K562 (cell line): ENCODE results near the gene PPTC7. TPM values are rescaled to one million over a fixed set of nuclear protein-coding genes. Genes with fewer than 3 reads are reported as not detected.

Source experiments
- CHD4 ChIP-seq: fragments of 200-600 bp; sonication (generic); IDR thresholded peaks from 3 replicates; pipeline ENCODE4 v1.6.1; 2012; ENCODE audit warnings: low read depth, mild to moderate bottlenecking, mixed read lengths, low read length, inconsistent platforms; ENCODE audit not compliant: insufficient read depth, insufficient replicate concordance, poor library complexity, severe bottlenecking
- CREBBP ChIP-seq: IDR thresholded peaks from one replicate; pipeline ENCODE4 v1.6.1; 2012; ENCODE audit warnings: low read depth, mild to moderate bottlenecking, control low read depth, inconsistent platforms, low read length
- FOXJ2 ChIP-seq: fragments of 200-800 bp; sonication (Bioruptor generic); IDR thresholded peaks from 2 replicates; pipeline ENCODE4 v1.6.1; 2016; ENCODE audit warnings: missing genetic modification characterization, missing compliant biosample characterization
- HNRNPK ChIP-seq: fragments of 200-400 bp; formaldehyde crosslinking; IDR thresholded peaks from one replicate; pipeline ENCODE4 v1.6.1; 2018; ENCODE audit warnings: mild to moderate bottlenecking, low read depth, low read length; ENCODE audit not compliant: poor library complexity, severe bottlenecking
- MEIS2 ChIP-seq: fragments of 450-650 bp; IDR thresholded peaks from 2 replicates; pipeline ENCODE4 v1.6.1; 2014; ENCODE audit warnings: mild to moderate bottlenecking; ENCODE audit not compliant: partially characterized antibody
- PCBP1 ChIP-seq: fragments of 200-400 bp; formaldehyde crosslinking; IDR thresholded peaks from 2 replicates; pipeline ENCODE4 v1.6.1; 2018; ENCODE audit warnings: mild to moderate bottlenecking, low read depth, low read length; ENCODE audit not compliant: poor library complexity, severe bottlenecking
- RFX7 ChIP-seq: fragments of 250-450 bp; sonication (Bioruptor Pico); IDR thresholded peaks from 2 replicates; pipeline ENCODE4 v1.5.1; 2021; ENCODE audit warnings: mild to moderate bottlenecking
- SUPT5H ChIP-seq: fragments of 450-650 bp; IDR thresholded peaks from 2 replicates; pipeline ENCODE4 v1.6.1; 2016
- ZNF197 ChIP-seq: fragments of 200-800 bp; sonication (Bioruptor generic); IDR thresholded peaks from 2 replicates; pipeline ENCODE4 v1.6.1; 2016; ENCODE audit warnings: low read depth, missing genetic modification characterization, missing compliant biosample characterization
- ZNF436 ChIP-seq: fragments of 250-450, 450-650 bp; sonication (Bioruptor Pico); formaldehyde crosslinking; IDR thresholded peaks from 2 replicates; pipeline ENCODE4 v1.7.0; 2020; ENCODE audit warnings: mild to moderate bottlenecking
- polyA plus RNA-seq, 8 experiments: library from polyadenylated mRNA; depleted of rRNA in 4 of 8; stranded (reverse) in 5 of 8; unstranded in 3 of 8; fragments of >200 nt; fragmentation: Nextera tagmentation in 2 of 8; fragmentation: Illumina TruSeq in 1 of 8; extraction: Ambion mirVana in 2 of 8; extraction: Trizol in 1 of 8; gene quantifications; 2 replicates each; pipeline versions ENCODE4 v1.2.1 to v1.2.3, GENCODE V29; 2011 to 2014; ENCODE audit warnings: inconsistent platforms in 1 of 8, missing spikeins in 1 of 8
- total RNA-seq, 7 experiments: library from RNA; depleted of rRNA in 6 of 7; stranded (reverse); fragments of >200 nt in 6 of 7; fragmentation: Illumina TruSeq in 2 of 7; extraction: Trizol in 2 of 7; gene quantifications; 2 replicates each; pipeline versions ENCODE4 v1.2.1 to v1.2.3, GENCODE V29; 2011 to 2021; ENCODE audit warnings: low replicate concordance in 1 of 7
- TF ChIP-seq, protein P1 (sequence below): fragments of 450-650 bp; formaldehyde crosslinking; conservative IDR thresholded peaks from 2 replicates; pipeline ENCODE4 v1.4.0; 2022; ENCODE audit warnings: mild to moderate bottlenecking, missing genetic modification characterization
- TF ChIP-seq, protein P2 (sequence below): IDR thresholded peaks from 2 replicates; pipeline ENCODE4 v1.6.1; 2011; ENCODE audit warnings: borderline replicate concordance, low read depth, mild to moderate bottlenecking, moderate library complexity, low read length; ENCODE audit not compliant: insufficient read depth, poor library complexity, severe bottlenecking
- TF ChIP-seq, protein P3 (sequence below): sonication (generic); formaldehyde crosslinking; IDR thresholded peaks from 2 replicates; pipeline ENCODE4 v1.8.0; 2022; ENCODE audit warnings: missing genetic modification reagents, mild to moderate bottlenecking, borderline replicate concordance
- TF ChIP-seq, protein P4 (sequence below): IDR thresholded peaks from 3 replicates; pipeline ENCODE4 v1.6.1; 2011; ENCODE audit warnings: borderline replicate concordance, mild to moderate bottlenecking; ENCODE audit not compliant: insufficient read length, insufficient read depth
- TF ChIP-seq, protein P5 (sequence below): sonication (generic); formaldehyde crosslinking; IDR thresholded peaks from 2 replicates; pipeline ENCODE4 v1.4.0; 2020; ENCODE audit warnings: mild to moderate bottlenecking, missing genetic modification reagents
- TF ChIP-seq, protein P6 (sequence below): sonication (generic); formaldehyde crosslinking; IDR thresholded peaks from 2 replicates; pipeline ENCODE4 v1.8.1; 2022; ENCODE audit warnings: missing genetic modification reagents

Gene PPTC7
- total and polyA plus RNA-seq, 9 of the 15 experiments (the other 6 are each of a cell fraction or from before 2014, with no cell fraction given), result 2.6 to 23.1 (median 11.9) TPM

DNA sequence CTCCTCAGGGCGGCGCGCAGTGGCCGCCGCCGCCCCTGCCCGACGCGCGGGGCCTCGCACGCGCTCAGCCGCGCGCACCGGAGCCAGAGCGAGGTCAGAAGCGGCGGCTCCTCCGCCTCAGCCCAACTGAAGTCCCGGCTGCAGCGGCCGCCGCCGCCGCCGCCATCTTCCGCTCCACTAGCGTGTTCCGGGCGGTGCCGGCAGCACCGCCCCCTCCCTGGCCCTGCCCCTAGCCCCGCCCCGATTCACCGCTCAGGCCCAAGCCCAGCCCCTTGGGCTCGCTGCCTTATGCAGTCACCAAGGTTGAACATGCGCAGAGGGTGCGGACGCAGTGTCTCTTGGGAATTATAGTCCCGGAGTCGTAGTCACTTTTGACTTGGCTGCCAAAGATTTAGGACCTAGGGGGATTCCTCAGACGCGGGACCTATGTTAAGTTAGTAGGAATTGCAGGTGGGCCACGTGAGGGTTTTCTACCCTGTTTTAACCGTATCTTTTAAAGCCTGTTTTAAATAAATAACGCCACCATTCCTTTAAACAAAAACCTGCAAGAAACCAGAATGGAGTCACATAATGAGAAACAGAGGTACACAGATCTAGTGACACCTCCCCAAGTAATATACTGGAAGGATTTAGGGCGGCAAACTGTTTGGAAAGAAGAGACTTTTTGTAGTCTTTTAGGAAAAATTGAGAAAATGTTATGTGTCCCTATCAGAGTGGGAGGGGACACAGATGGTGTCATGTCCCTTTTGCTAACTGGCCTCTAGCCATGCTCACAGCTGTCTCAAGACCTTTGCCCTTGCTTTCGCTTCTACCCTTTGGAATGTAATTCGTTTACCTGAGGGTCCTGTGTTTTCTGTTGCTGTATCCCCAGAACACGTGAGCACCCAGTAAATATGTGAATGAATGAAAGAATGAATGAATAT is at the start of gene PPTC7 (continued):
- TF ChIP-seq, protein P1, sequence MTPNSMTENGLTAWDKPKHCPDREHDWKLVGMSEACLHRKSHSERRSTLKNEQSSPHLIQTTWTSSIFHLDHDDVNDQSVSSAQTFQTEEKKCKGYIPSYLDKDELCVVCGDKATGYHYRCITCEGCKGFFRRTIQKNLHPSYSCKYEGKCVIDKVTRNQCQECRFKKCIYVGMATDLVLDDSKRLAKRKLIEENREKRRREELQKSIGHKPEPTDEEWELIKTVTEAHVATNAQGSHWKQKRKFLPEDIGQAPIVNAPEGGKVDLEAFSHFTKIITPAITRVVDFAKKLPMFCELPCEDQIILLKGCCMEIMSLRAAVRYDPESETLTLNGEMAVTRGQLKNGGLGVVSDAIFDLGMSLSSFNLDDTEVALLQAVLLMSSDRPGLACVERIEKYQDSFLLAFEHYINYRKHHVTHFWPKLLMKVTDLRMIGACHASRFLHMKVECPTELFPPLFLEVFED (CRISPR knock-in tag), result no peak
- TF ChIP-seq, protein P2, sequence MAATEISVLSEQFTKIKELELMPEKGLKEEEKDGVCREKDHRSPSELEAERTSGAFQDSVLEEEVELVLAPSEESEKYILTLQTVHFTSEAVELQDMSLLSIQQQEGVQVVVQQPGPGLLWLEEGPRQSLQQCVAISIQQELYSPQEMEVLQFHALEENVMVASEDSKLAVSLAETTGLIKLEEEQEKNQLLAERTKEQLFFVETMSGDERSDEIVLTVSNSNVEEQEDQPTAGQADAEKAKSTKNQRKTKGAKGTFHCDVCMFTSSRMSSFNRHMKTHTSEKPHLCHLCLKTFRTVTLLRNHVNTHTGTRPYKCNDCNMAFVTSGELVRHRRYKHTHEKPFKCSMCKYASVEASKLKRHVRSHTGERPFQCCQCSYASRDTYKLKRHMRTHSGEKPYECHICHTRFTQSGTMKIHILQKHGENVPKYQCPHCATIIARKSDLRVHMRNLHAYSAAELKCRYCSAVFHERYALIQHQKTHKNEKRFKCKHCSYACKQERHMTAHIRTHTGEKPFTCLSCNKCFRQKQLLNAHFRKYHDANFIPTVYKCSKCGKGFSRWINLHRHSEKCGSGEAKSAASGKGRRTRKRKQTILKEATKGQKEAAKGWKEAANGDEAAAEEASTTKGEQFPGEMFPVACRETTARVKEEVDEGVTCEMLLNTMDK, result no peak
- TF ChIP-seq HNRNPK (no peak), ZNF436 (no peak), RFX7 (CRISPR knock-in tag) (no peak), SUPT5H (peak; percentile 14; the same call in 1 of the 2 replicates), CREBBP (no peak), PCBP1 (no peak), FOXJ2 (tag) (no peak), ZNF197 (CRISPR knock-in tag) (no peak), CHD4 (no peak), MEIS2 (peak; percentile 89)
- TF ChIP-seq, protein P3, sequence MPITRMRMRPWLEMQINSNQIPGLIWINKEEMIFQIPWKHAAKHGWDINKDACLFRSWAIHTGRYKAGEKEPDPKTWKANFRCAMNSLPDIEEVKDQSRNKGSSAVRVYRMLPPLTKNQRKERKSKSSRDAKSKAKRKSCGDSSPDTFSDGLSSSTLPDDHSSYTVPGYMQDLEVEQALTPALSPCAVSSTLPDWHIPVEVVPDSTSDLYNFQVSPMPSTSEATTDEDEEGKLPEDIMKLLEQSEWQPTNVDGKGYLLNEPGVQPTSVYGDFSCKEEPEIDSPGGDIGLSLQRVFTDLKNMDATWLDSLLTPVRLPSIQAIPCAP (CRISPR knock-in tag), result no peak
- TF ChIP-seq, protein P4, sequence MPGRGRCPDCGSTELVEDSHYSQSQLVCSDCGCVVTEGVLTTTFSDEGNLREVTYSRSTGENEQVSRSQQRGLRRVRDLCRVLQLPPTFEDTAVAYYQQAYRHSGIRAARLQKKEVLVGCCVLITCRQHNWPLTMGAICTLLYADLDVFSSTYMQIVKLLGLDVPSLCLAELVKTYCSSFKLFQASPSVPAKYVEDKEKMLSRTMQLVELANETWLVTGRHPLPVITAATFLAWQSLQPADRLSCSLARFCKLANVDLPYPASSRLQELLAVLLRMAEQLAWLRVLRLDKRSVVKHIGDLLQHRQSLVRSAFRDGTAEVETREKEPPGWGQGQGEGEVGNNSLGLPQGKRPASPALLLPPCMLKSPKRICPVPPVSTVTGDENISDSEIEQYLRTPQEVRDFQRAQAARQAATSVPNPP, result no peak
- TF ChIP-seq, protein P5, sequence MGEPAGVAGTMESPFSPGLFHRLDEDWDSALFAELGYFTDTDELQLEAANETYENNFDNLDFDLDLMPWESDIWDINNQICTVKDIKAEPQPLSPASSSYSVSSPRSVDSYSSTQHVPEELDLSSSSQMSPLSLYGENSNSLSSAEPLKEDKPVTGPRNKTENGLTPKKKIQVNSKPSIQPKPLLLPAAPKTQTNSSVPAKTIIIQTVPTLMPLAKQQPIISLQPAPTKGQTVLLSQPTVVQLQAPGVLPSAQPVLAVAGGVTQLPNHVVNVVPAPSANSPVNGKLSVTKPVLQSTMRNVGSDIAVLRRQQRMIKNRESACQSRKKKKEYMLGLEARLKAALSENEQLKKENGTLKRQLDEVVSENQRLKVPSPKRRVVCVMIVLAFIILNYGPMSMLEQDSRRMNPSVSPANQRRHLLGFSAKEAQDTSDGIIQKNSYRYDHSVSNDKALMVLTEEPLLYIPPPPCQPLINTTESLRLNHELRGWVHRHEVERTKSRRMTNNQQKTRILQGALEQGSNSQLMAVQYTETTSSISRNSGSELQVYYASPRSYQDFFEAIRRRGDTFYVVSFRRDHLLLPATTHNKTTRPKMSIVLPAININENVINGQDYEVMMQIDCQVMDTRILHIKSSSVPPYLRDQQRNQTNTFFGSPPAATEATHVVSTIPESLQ, result no peak
- TF ChIP-seq, protein P6, sequence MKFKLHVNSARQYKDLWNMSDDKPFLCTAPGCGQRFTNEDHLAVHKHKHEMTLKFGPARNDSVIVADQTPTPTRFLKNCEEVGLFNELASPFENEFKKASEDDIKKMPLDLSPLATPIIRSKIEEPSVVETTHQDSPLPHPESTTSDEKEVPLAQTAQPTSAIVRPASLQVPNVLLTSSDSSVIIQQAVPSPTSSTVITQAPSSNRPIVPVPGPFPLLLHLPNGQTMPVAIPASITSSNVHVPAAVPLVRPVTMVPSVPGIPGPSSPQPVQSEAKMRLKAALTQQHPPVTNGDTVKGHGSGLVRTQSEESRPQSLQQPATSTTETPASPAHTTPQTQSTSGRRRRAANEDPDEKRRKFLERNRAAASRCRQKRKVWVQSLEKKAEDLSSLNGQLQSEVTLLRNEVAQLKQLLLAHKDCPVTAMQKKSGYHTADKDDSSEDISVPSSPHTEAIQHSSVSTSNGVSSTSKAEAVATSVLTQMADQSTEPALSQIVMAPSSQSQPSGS (CRISPR knock-in tag), result no peak
